HCT116 (cell line): ENCODE results near the gene CDYL2.

Experiments used
- ATF3 ChIP-seq: IDR thresholded peaks from 2 replicates; pipeline ENCODE4 v1.6.1; 2012
- CTCF ChIP-seq, 3 experiments: fragments of 200-600 bp in 1 of 3; sonication (generic) in 1 of 3; IDR thresholded peaks in 2 of 3; conservative IDR thresholded peaks in 1 of 3; 2 replicates each; pipeline ENCODE4 v1.5.1; 2012 to 2017; ENCODE audit warnings: low read depth in 2 of 3, low read length in 2 of 3, antibody characterized with exemption in 1 of 3, borderline replicate concordance in 1 of 3, control low read depth in 1 of 3, mild to moderate bottlenecking in 1 of 3, mixed read lengths in 1 of 3, mixed run types in 1 of 3, moderate library complexity in 1 of 3; ENCODE audit not compliant: insufficient read depth in 1 of 3
- EZH2 ChIP-seq: fragments of 200-600 bp; sonication (generic); IDR thresholded peaks from 2 replicates; pipeline ENCODE4 v1.6.1; 2017; ENCODE audit warnings: antibody characterized with exemption, mixed run types
- POLR2A ChIP-seq: IDR thresholded peaks from 2 replicates; pipeline ENCODE4 v1.7.0; 2011; ENCODE audit warnings: borderline replicate concordance; ENCODE audit not compliant: insufficient read depth, insufficient read length; ENCODE audit errors: extremely low read depth
- SIN3A ChIP-seq: IDR thresholded peaks from 2 replicates; pipeline ENCODE4 v1.6.1; 2012; ENCODE audit warnings: low read depth
- TCF7L2 ChIP-seq: IDR thresholded peaks from 2 replicates; pipeline ENCODE4 v1.7.0; 2011; ENCODE audit warnings: borderline replicate concordance, inconsistent platforms; ENCODE audit not compliant: insufficient read depth, insufficient read length; ENCODE audit errors: extremely low read depth

DNA sequence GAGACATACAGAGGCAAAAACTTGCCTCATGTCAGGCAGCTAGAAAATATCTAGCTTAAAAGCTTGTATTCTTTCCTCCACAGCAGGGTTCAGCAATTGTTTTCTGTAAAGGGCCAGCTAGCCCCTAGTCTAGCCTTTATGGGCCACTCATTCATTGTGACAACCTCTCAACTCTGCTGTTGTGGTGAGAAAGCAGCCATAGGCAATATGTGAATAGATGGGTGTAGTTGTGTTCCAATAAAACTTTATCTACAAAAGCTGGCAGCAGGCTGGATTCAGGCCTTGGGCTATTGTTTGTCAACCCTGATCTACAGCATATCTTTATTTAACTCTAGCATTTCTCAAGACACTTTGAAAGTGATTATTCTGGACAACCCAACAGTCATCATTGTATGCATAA is 46.4 kb upstream of the CDYL2 start:
- TF ChIP-seq ATF3 (no peak), POLR2A (no peak), CTCF (IDR thresholded peaks at IDR 0.05 in 2 of 3, conservative IDR thresholded peaks at IDR 0.05 in 1 of 3; ENCODE audit: borderline replicate concordance in 1 of 3, insufficient read depth in 1 of 3, low read depth in 2 of 3, low read length in 2 of 3) (no peak), TCF7L2 (no peak), SIN3A (no peak), EZH2 (no peak)
